ENCODE measurements around the gene PPP1R1B. TPM values are rescaled to one million over a fixed set of nuclear protein-coding genes. Genes with fewer than 3 reads are reported as not detected.
A peak's percentile ranks its signal among the peaks of the same experiment; 100 is the strongest.

Gene PPP1R1B
- total RNA-seq, 4 donors from 2014 or later = 2.7 to 12.2 (median 8.6) TPM

GRCh38 chr17:39618246-39618913 is 8.4 kb upstream of the PPP1R1B start:
- WGBS, 2 donors (ENCODE audit: low coverage in 1 of 2) = 0 to 1% methylated on average over 6 to 7 of the region's 33 CpGs
- Histone ChIP-seq H3K4me1 (peaks cover 0 to 33% (median 8%) of the 10 kb centered on the region in 3 donors), H3K27me3 (peaks cover 45% of the 10 kb centered on the region), H3K9me3 (no peaks in the 10 kb centered on the region), H3K27ac (peak overlapping the region in 3 of 4 donors; percentile 61 to 73 (median 69)), H3K4me3 (peak overlapping the region; percentile 51 to 70), H3K36me3 (no peaks in the 10 kb centered on the region)
- ATAC-seq = no peak
- TF ChIP-seq POLR2A (IDR thresholded peaks at IDR 0.05) = no peak

GRCh38 chr17:39618956-39619785 is 7.6 kb upstream of the PPP1R1B start:
- TF ChIP-seq CTCF (IDR thresholded peaks at IDR 0.05) (no peak), EP300 (IDR thresholded peaks at IDR 0.05) (no peak), POLR2A (IDR thresholded peaks at IDR 0.05) (no peak), POLR2AphosphoS5 (IDR thresholded peaks at IDR 0.05) (no peak)
- H3K9me3 ChIP-seq = no peaks in the 10 kb centered on the region
- peaks cover 43% of the 10 kb centered on the region for H3K27me3 ChIP-seq
- ATAC-seq = no peak
- H3K4me3 ChIP-seq = no peak overlapping the region
- 59% methylated on average over 5 of the region's 13 CpGs; no CpG with 5 or more reads in 1 of the 2 donors for WGBS, 2 donors (ENCODE audit: low coverage in 1 of 2)
- H3K4me1 ChIP-seq = peaks cover 0 to 38% (median 8%) of the 10 kb centered on the region in 3 donors
- no peaks in the 10 kb centered on the region for H3K36me3 ChIP-seq
- no peak overlapping the region for H3K27ac ChIP-seq

- Histone ChIP-seq H3K27ac (no peak overlapping the region), H3K4me3 (no peak overlapping the region), H3K36me3 (no peaks in the 10 kb centered on the region), H3K9me3 (no peaks in the 10 kb centered on the region), H3K27me3 (peaks cover 43% of the 10 kb centered on the region), H3K4me1 (peaks cover 0 to 38% (median 8%) of the 10 kb centered on the region in 3 donors)
- ATAC-seq = no peak
- 60% methylated on average over 1 of the region's 1 CpG; no CpG with 5 or more reads in 1 of the 2 donors for WGBS, 2 donors (ENCODE audit: low coverage in 1 of 2)
- TF ChIP-seq EP300 (IDR thresholded peaks at IDR 0.05) = no peak
Observed at GRCh38 chr17:39619786-39620101, 7.0 kb upstream of the PPP1R1B start.

GRCh38 chr17:39621523-39622379 is 5.0 kb upstream of the PPP1R1B start:
- Histone ChIP-seq H3K4me1 (peaks cover 0 to 45% (median 11%) of the 10 kb centered on the region in 3 donors), H3K36me3 (no peaks in the 10 kb centered on the region), H3K27me3 (peaks cover 48% of the 10 kb centered on the region), H3K9me3 (no peaks in the 10 kb centered on the region), H3K27ac (no peak overlapping the region), H3K4me3 (no peak overlapping the region)
- TF ChIP-seq EP300 (IDR thresholded peaks at IDR 0.05) (no peak), CTCF (IDR thresholded peaks at IDR 0.05) (peak in 3 of 4 experiments; percentile 98 to 100 (median 100)), POLR2A (IDR thresholded peaks at IDR 0.05) (no peak), POLR2AphosphoS5 (IDR thresholded peaks at IDR 0.05) (no peak)
- WGBS, 2 donors (ENCODE audit: low coverage in 1 of 2) = 10 to 16% methylated on average over 10 to 19 of the region's 26 CpGs
- peak; percentile 71 for ATAC-seq

GRCh38 chr17:39622380-39623006 is 4.3 kb upstream of the PPP1R1B start:
- peaks cover 0 to 47% (median 15%) of the 10 kb centered on the region in 3 donors for H3K4me1 ChIP-seq
- whole genome bisulfite sequencing, 2 donors (ENCODE audit: low coverage in 1 of 2) = 23 to 32% methylated on average over 8 of the region's 16 CpGs
- peaks cover 48% of the 10 kb centered on the region for H3K27me3 ChIP-seq

More at GRCh38 chr17:39622380-39623006, 4.3 kb upstream of the PPP1R1B start:
- H3K9me3 ChIP-seq = no peaks in the 10 kb centered on the region
- ATAC-seq = no peak
- no peak overlapping the region for H3K27ac ChIP-seq
- TF ChIP-seq CTCF (IDR thresholded peaks at IDR 0.05) = no peak
- no peak for TF ChIP-seq POLR2A (IDR thresholded peaks at IDR 0.05)
- TF ChIP-seq EP300 (IDR thresholded peaks at IDR 0.05) = no peak
- no peak for TF ChIP-seq POLR2AphosphoS5 (IDR thresholded peaks at IDR 0.05)
- no peak overlapping the region for H3K4me3 ChIP-seq
- no peaks in the 10 kb centered on the region for H3K36me3 ChIP-seq

Data from gastroesophageal sphincter (tissue), 4 donors.